ENCODE results near the gene ISLR. TPM values are rescaled to one million over a fixed set of nuclear protein-coding genes. Genes with fewer than 3 reads are reported as not detected.

ISLR gene
- total RNA-seq, 1 experiment from 2014 or later: 0.12 TPM

DNA sequence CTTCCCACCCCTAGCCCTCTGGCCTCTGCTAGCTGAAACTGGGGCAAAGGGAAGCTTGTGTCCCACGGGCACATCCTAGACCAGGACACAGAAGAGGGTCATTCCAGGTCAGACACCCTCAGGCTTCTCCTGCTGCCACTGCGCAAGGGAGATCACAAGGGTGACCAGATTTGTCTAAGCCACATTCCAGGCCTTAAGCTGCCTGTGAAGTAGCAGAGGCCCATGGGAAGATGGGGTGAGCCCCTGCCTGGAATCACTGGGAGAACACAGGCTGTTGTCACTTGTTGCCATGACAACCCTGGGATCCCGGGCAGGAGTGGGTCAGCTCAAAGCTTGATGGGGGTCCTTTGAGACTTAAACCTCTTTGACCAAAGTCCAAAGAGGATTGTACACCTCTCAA, 18.3 kb downstream of the ISLR start:
- H3K27me3 ChIP-seq (ENCODE audit: insufficient read depth, low read length): peaks cover 48% of the 10 kb centered on the region; the same call in 1 of the 2 replicates
- BruUV-seq (replicated peaks): no TSS peak
- H3K79me2 ChIP-seq (ENCODE audit: insufficient read depth, low read length): no peaks in the 10 kb centered on the region
- H3K4me3 ChIP-seq (replicated peaks in 1 of 2; ENCODE audit: low read depth in 1 of 2, low read length in 2 of 2): no peak overlapping the region
- no peak overlapping the region for H2AFZ ChIP-seq (ENCODE audit: low read depth, low read length, poor library complexity, severe bottlenecking)
- peaks cover 15 to 41% of the 10 kb centered on the region in 2 experiments for H3K4me1 ChIP-seq (ENCODE audit: control insufficient read depth in 1 of 2, insufficient read depth in 2 of 2, low read length in 2 of 2)
- RAD21 ChIA-PET (ENCODE audit: low non-redundant PET in 1 of 2, low total read pairs in 2 of 2, uncharacterized antibody in 2 of 2, unreplicated experiment in 2 of 2): no interaction called here
- POLR2A ChIA-PET: no interaction called here
- no peaks in the 10 kb centered on the region for H3K36me3 ChIP-seq (ENCODE audit: control insufficient read depth in 1 of 2, insufficient read depth in 2 of 2, low read length in 2 of 2)
- no peak overlapping the region for H3K4me2 ChIP-seq (ENCODE audit: low read length)
- no peaks in the 10 kb centered on the region for H3K9me2 ChIP-seq (ENCODE audit: insufficient read depth)
- no peak overlapping the region for H3K9ac ChIP-seq (ENCODE audit: low read length)
- CTCF ChIA-PET: no interaction called here
- H3K27ac ChIP-seq (ENCODE audit: low read depth, low read length): no peak overlapping the region
- ATAC-seq (no peak), DNase-seq (ENCODE audit: low read depth, low spot score) (no peak)
- no peaks in the 10 kb centered on the region for H3K9me3 ChIP-seq (ENCODE audit: control insufficient read depth in 1 of 2, insufficient read depth in 1 of 2, low read depth in 1 of 2, low read length in 2 of 2)
- TF ChIP-seq RAD21 (IDR thresholded peaks at IDR 0.05; ENCODE audit: low read depth): no peak
- no peak for TF ChIP-seq EZH2 (IDR thresholded peaks at IDR 0.05)
- TF ChIP-seq SRF (IDR thresholded peaks at IDR 0.05; ENCODE audit: low read depth): no peak
- no peak for TF ChIP-seq FOSL1 (IDR thresholded peaks at IDR 0.05; ENCODE audit: low read depth)
- no peak for TF ChIP-seq ELF1 (IDR thresholded peaks at IDR 0.05; ENCODE audit: borderline replicate concordance, low read depth)
- no peak for TF ChIP-seq EZH2phosphoT487 (IDR thresholded peaks at IDR 0.05; ENCODE audit: borderline replicate concordance)
- no peak for TF ChIP-seq ZNF274 (IDR thresholded peaks at IDR 0.05; ENCODE audit: low read depth, low read length)
- no peak for TF ChIP-seq EGR1 (IDR thresholded peaks at IDR 0.05; ENCODE audit: low read depth)
- TF ChIP-seq POLR2AphosphoS5 (IDR thresholded peaks at IDR 0.05; ENCODE audit: low read depth, low read length): no peak
- TF ChIP-seq, protein P1, sequence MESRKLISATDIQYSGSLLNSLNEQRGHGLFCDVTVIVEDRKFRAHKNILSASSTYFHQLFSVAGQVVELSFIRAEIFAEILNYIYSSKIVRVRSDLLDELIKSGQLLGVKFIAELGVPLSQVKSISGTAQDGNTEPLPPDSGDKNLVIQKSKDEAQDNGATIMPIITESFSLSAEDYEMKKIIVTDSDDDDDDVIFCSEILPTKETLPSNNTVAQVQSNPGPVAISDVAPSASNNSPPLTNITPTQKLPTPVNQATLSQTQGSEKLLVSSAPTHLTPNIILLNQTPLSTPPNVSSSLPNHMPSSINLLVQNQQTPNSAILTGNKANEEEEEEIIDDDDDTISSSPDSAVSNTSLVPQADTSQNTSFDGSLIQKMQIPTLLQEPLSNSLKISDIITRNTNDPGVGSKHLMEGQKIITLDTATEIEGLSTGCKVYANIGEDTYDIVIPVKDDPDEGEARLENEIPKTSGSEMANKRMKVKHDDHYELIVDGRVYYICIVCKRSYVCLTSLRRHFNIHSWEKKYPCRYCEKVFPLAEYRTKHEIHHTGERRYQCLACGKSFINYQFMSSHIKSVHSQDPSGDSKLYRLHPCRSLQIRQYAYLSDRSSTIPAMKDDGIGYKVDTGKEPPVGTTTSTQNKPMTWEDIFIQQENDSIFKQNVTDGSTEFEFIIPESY (IDR thresholded peaks at IDR 0.05; ENCODE audit: extremely low read depth, insufficient replicate concordance, low read length): no peak
- no peak for TF ChIP-seq ZFX (IDR thresholded peaks at IDR 0.05)
- TF ChIP-seq POLR2A (IDR thresholded peaks at IDR 0.05; ENCODE audit: borderline replicate concordance, extremely low read depth, insufficient read depth, insufficient read length): no peak
- intact Hi-C loops (cut with micrococcal nuclease): no loop called here
- H4K20me1 ChIP-seq (ENCODE audit: insufficient read depth): no peaks in the 10 kb centered on the region

Data from HCT116 (cell line).